Tibial artery (tissue), 4 donors: ENCODE results near the gene SRSF7.
"Not testable (repeated sequence)": the region's sequence is repeated elsewhere in the genome, so short reads cannot be mapped to it uniquely, and the experiment has no call there.

ENCODE experiments used
- DNase-seq, 2 donors: peaks; one replicate each; pipeline ENCODE4 v3.0.0-alpha.2; 2019
- H3K27ac ChIP-seq, 2 donors: fragments of 200-600 bp; sonication (generic) in 1 of 2; 1 replicate in 1 of 2; 2 replicates in 1 of 2; pipeline ENCODE4 v1.5.1; 2018 to 2019; ENCODE audit warnings: mild to moderate bottlenecking in 1 of 2
- H3K27me3 ChIP-seq, 2 donors: fragments of 200-600 bp; sonication (generic) in 1 of 2; one replicate each; pipeline versions ENCODE4 v1.5.1 to v1.6.0; 2016 to 2019
- H3K36me3 ChIP-seq, 3 donors: fragments of 200-600 bp; sonication (generic) in 2 of 3; one replicate each; pipeline ENCODE4 v1.5.1; 2016 to 2019; ENCODE audit warnings: mild to moderate bottlenecking in 2 of 3
- H3K4me1 ChIP-seq, 4 donors: fragments of 200-600 bp; sonication (generic) in 2 of 4; 1 replicate in 3 of 4; 2 replicates in 1 of 4; pipeline ENCODE4 v1.5.1; 2016 to 2019
- H3K4me3 ChIP-seq, 2 donors: fragments of 200-600 bp; sonication (generic) in 1 of 2; 1 replicate in 1 of 2; 2 replicates in 1 of 2; pipeline ENCODE4 v1.5.1; 2018 to 2019; ENCODE audit warnings: mild to moderate bottlenecking in 2 of 2
- H3K9me3 ChIP-seq, 3 donors: fragments of 200-600 bp; sonication (generic) in 1 of 3; one replicate each; pipeline ENCODE4 v1.5.1; 2016 to 2019
- CTCF ChIP-seq, 2 experiments: fragments of 200-600 bp in 1 of 2; fragments of 450-650 bp in 1 of 2; IDR thresholded peaks; one replicate each; pipeline ENCODE4 v1.5.1; 2017 to 2019; ENCODE audit warnings: antibody characterized with exemption in 2 of 2, mild to moderate bottlenecking in 1 of 2, moderate library complexity in 1 of 2
- intact Hi-C: fragments of 100-400 bp; cut with DNase I; formaldehyde crosslinking; loops from one replicate; pipeline ENCODE4 v1.15.0; 2023; ENCODE audit warnings: low total_unique reads

Gene SRSF7

GRCh38 chr2:38742797-38743559, 8.2 kb downstream of the SRSF7 start:
- H3K27ac ChIP-seq: no peak overlapping the region
- no peaks in the 10 kb centered on the region for H3K27me3 ChIP-seq
- H3K36me3 ChIP-seq: peaks cover 36 to 69% (median 67%) of the 10 kb centered on the region in 3 donors
- TF ChIP-seq CTCF (IDR thresholded peaks at IDR 0.05): no peak
- no peak for DNase-seq
- no peaks in the 10 kb centered on the region for H3K9me3 ChIP-seq
- intact Hi-C loops: loop anchor here (5.0 to 10.0 kb wide), 2 partner anchors 161 to 418 kb away; no protein-coding TSS in a partner anchor
- no peak overlapping the region for H3K4me3 ChIP-seq
- peaks cover 0 to 44% (median 18%) of the 10 kb centered on the region in 4 donors for H3K4me1 ChIP-seq

GRCh38 chr2:38740851-38741731, 10.1 kb downstream of the SRSF7 start:
- DNase-seq: no peak
- no peaks in the 10 kb centered on the region for H3K9me3 ChIP-seq
- H3K36me3 ChIP-seq: peaks cover 23 to 61% (median 48%) of the 10 kb centered on the region in 3 donors
- peaks cover 0 to 30% (median 10%) of the 10 kb centered on the region in 4 donors for H3K4me1 ChIP-seq
- no peak overlapping the region for H3K4me3 ChIP-seq
- H3K27me3 ChIP-seq: no peaks in the 10 kb centered on the region
- peak; percentile 71 to 85 for TF ChIP-seq CTCF (IDR thresholded peaks at IDR 0.05)
- H3K27ac ChIP-seq: peak overlapping the region; percentile 12 to 60
- intact Hi-C loops: loop anchor here (5.0 to 10.0 kb wide), 2 partner anchors 159 to 416 kb away; no protein-coding TSS in a partner anchor

GRCh38 chr2:38739524-38739923, 11.6 kb downstream of the SRSF7 start:
- Histone ChIP-seq H3K4me3 (no peak overlapping the region), H3K36me3 (peaks cover 14 to 45% (median 32%) of the 10 kb centered on the region in 3 donors), H3K4me1 (peaks cover 0 to 22% (median 6%) of the 10 kb centered on the region in 4 donors), H3K27me3 (no peaks in the 10 kb centered on the region), H3K9me3 (no peaks in the 10 kb centered on the region), H3K27ac (no peak overlapping the region)
- DNase-seq: no peak
- intact Hi-C loops: no loop called here
- TF ChIP-seq CTCF (IDR thresholded peaks at IDR 0.05): no peak

GRCh38 chr2:38737925-38738324, 13.2 kb downstream of the SRSF7 start:
- intact Hi-C loops: no loop called here
- peaks cover 0 to 14% (median 6%) of the 10 kb centered on the region in 4 donors for H3K4me1 ChIP-seq

GRCh38 chr2:38737000-38737698, 14.0 kb downstream of the SRSF7 start:
- H3K27me3 ChIP-seq, H3K9me3 ChIP-seq, H3K4me3 ChIP-seq, intact Hi-C loops: not testable (repeated sequence)
- Histone ChIP-seq H3K4me1 (peaks cover 0 to 14% (median 6%) of the 10 kb centered on the region in 4 donors), H3K27ac (peak overlapping the region; percentile 41 to 56), H3K36me3 (peaks cover 19 to 36% (median 20%) of the 10 kb centered on the region in 3 donors)
- DNase-seq: peak; percentile 78 to 80

More at GRCh38 chr2:38737925-38738324, 13.2 kb downstream of the SRSF7 start:
- no peaks in the 10 kb centered on the region for H3K9me3 ChIP-seq
- H3K27me3 ChIP-seq: no peaks in the 10 kb centered on the region
- DNase-seq: peak in 1 of 2 donors; percentile 44
- H3K36me3 ChIP-seq: peaks cover 14 to 36% (median 20%) of the 10 kb centered on the region in 3 donors
- TF ChIP-seq CTCF (IDR thresholded peaks at IDR 0.05): no peak
- H3K27ac ChIP-seq: peak overlapping the region; percentile 41 to 56
- H3K4me3 ChIP-seq: no peak overlapping the region
